Brain microvascular endothelial cell (primary cell): ENCODE results near the gene SPSB3.
A peak's percentile ranks its signal among the peaks of the same experiment; 100 is the strongest.

ENCODE experiments used
- DNase-seq: peaks from one replicate; pipeline ENCODE4 v3.0.0-alpha.2; 2020
- H3K27ac ChIP-seq: fragments of 250-450 bp; sonication (Bioruptor Pico); 2 replicates; pipeline ENCODE4 v1.5.1; 2020; ENCODE audit warnings: mild to moderate bottlenecking, moderate library complexity
- H3K27me3 ChIP-seq: fragments of 250-450 bp; sonication (Bioruptor Pico); replicated peaks from 2 replicates; pipeline ENCODE4 v1.5.1; 2020; ENCODE audit warnings: mild to moderate bottlenecking
- H3K36me3 ChIP-seq: fragments of 250-450 bp; sonication (Bioruptor Pico); replicated peaks from 2 replicates; pipeline ENCODE4 v1.5.1; 2020; ENCODE audit warnings: mild to moderate bottlenecking
- H3K4me3 ChIP-seq: 2 replicates; pipeline ENCODE4 v1.5.1; 2011; ENCODE audit warnings: low read depth, mild to moderate bottlenecking, control low read depth, low read length, moderate library complexity
- CTCF ChIP-seq: IDR thresholded peaks from 2 replicates; pipeline ENCODE4 v1.5.1; 2011; ENCODE audit warnings: low read depth, mild to moderate bottlenecking, moderate library complexity, low read length, control low read depth, inconsistent platforms; ENCODE audit errors: missing control alignments
- in situ Hi-C: cut with HindIII; loops from 2 replicates; pipeline ENCODE4 v1.10.0; 2017; ENCODE audit warnings: low sequenced_read_pairs, low pct_ligation_motif_present

The SPSB3 gene

GRCh38 chr16:1812732-1813163 is 30.4 kb upstream of the SPSB3 start:
- Histone ChIP-seq H3K4me3 (no peak overlapping the region), H3K27ac (no peak overlapping the region), H3K36me3 (peaks cover 17% of the 10 kb centered on the region), H3K27me3 (no peaks in the 10 kb centered on the region)
- in situ Hi-C loops, result no loop called here
- peak; percentile 76 for TF ChIP-seq CTCF
- DNase-seq, result peak; percentile 24

- no peak for TF ChIP-seq CTCF
- Histone ChIP-seq H3K4me3 (no peak overlapping the region), H3K27ac (no peak overlapping the region), H3K27me3 (no peaks in the 10 kb centered on the region), H3K36me3 (peaks cover 15% of the 10 kb centered on the region)
- in situ Hi-C loops, result no loop called here
- DNase-seq, result no peak
Measured at GRCh38 chr16:1810536-1810935, 28.2 kb upstream of the SPSB3 start.

DNA sequence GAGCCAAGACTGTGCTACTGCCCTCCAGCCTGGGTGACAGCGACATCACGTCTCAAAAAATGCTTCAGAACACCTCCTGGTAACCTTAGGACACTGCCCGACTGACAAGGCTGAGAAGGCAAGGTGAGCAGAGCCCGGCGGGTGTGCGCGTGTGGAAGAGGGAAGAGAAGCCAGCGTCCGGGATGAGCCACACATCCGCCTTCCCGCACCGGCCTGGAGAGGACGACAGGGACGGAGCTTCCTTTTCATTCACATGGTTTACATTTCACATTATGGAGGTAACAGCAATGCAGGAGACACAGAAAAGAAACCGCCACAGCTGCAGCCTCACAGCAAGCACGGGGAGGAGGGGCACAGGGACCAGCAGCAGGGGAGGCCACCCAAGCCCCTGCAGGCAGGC is 27.7 kb upstream of the SPSB3 start:
- Histone ChIP-seq H3K4me3 (no peak overlapping the region), H3K27me3 (no peaks in the 10 kb centered on the region), H3K27ac (no peak overlapping the region), H3K36me3 (peaks cover 13% of the 10 kb centered on the region)
- in situ Hi-C loops, result no loop called here
- TF ChIP-seq CTCF, result no peak
- no peak for DNase-seq

GRCh38 chr16:1809281-1809801 is 27.0 kb upstream of the SPSB3 start:
- H3K4me3 ChIP-seq, result no peak overlapping the region
- TF ChIP-seq CTCF, result no peak
- peaks cover 13% of the 10 kb centered on the region for H3K36me3 ChIP-seq
- no peak for DNase-seq
- no peak overlapping the region for H3K27ac ChIP-seq
- in situ Hi-C loops, result no loop called here
- H3K27me3 ChIP-seq, result no peaks in the 10 kb centered on the region

- Histone ChIP-seq H3K36me3 (peaks cover 13% of the 10 kb centered on the region), H3K4me3 (no peak overlapping the region), H3K27me3 (no peaks in the 10 kb centered on the region), H3K27ac (no peak overlapping the region)
- in situ Hi-C loops, result no loop called here
- TF ChIP-seq CTCF, result no peak
- no peak for DNase-seq
Measured at GRCh38 chr16:1808691-1809090, 26.3 kb upstream of the SPSB3 start.

- no peak for DNase-seq
- H3K4me3 ChIP-seq, result no peak overlapping the region
- H3K27ac ChIP-seq, result no peak overlapping the region
- peaks cover 13% of the 10 kb centered on the region for H3K36me3 ChIP-seq
- no peak for TF ChIP-seq CTCF
- in situ Hi-C loops, result no loop called here
- no peaks in the 10 kb centered on the region for H3K27me3 ChIP-seq
Measured at GRCh38 chr16:1807626-1808025, 25.3 kb upstream of the SPSB3 start.
